HG02884 (cell line): ENCODE data around the gene CDR2L.

Experiments
- ATAC-seq: cut with Tn5 transposase; IDR thresholded peaks from one replicate; pipeline ENCODE4 v1.9.1; 2021; ENCODE audit warnings: mild to moderate bottlenecking, moderate library complexity; ENCODE audit not compliant: unreplicated experiment

Gene CDR2L

DNA sequence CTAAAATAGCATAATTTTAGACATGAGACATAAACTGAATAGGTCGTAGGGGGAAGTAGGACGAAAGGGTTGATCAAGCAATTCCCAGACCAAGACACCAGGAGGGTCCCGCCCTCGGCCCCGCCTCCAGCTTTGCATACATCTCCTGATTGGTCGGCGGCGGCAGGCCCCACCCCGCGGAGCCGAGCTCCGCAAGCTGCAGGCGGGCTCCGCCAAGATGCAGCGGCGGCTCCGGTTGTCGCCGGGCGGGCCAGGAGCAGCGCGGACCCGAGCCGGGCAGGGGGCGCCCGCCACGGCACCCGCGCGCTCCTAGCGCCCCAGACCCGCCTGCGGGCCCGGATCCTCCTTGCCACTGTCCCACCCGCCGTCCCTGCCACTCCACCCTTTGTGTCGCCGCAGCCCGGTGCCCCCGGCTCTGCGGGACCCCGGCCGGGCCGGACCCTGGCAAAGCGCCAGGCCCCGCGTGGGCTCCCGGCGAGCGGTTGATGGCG is at the start of gene CDR2L:
TSS of gene CDR2L (plus strand) at position 215 of the 491 bp plus-strand sequence. CDS start 412 bp downstream, outside the sequence.
- peak; percentile 89 for ATAC-seq

DNA sequence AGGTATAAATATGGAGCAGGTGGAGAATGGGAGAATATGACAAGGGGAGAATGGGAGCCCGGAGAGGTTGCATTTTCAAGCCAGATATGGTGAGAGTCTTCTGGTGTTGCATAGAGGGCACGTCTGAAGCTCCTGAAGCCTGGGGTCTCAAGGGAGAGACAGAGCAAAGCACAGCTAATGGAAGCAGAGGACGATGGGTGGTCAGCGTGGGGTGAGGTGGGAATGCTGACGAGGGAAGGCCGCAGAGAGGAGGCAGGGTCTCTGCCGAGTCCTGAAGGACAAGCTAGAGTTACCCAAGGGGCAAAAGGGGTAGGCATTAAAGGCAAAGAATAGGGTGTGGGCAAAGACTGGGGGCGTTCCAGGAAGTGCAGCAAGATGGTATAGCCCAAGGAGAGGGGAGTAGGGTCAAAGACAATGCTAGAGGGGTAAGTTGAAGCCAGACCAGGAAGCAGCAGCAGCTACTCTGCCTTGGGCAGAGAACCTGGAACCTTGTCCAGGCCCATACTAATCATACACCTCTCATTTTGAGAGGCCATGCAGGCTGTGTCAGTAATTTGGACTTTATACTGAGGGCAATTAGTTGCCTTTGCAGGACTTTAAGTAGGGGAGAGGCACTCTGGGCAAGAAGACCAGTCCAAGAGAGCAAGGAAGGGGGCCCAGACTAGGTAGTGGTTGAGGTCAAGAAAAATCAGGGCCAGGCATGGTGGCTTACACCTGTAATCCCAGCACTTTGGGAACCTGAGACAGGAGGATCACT is 49.1 kb upstream of the CDR2L start:
- ATAC-seq, result no peak

DNA sequence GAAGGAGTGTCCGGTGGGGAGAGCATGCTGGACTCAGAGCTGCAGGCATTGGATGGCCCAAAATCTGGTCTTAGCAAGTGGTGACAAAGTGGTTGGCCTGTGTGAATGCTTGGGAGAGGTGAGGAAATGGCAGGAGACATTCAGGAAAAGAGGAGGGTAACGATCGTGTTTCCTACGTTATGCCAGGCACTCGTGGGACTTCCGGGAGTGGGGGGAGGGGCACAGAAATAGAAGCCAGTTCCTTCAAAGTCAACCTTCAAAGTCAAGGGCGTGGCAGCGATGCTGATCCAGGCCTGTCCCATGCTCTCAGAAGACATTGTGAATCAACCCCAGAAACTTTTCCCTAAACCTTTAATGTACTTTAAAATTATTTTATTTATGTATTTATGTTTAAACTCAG is 47.9 kb upstream of the CDR2L start:
- no peak for ATAC-seq

DNA sequence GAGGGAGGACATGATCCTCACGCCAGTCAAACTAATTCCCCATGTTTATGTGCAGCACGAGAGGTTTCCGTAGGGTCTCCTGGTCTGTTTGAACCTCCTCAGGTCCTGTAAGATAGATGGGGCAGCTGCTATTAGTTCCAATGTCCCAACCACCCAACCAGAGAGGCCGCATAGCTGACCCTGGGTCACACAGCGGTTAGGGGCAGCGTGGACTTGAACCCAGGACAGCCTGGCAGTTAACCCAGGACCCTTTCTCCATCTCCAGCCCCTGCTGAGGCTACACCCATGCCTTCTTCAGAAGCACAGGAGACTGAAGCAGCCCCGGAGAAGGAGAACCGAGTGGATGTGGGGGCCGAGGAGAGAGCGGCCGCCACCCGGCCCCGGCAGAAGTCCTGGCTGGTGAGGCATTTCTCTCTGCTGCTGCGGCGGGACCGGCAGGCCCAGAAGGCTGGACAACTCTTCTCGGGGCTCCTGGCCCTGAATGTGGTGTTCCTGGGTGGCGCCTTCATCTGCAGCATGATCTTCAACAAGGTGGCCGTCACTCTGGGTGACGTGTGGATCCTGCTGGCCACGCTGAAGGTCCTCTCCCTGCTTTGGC is 46.2 kb upstream of the CDR2L start:
- no peak for ATAC-seq

DNA sequence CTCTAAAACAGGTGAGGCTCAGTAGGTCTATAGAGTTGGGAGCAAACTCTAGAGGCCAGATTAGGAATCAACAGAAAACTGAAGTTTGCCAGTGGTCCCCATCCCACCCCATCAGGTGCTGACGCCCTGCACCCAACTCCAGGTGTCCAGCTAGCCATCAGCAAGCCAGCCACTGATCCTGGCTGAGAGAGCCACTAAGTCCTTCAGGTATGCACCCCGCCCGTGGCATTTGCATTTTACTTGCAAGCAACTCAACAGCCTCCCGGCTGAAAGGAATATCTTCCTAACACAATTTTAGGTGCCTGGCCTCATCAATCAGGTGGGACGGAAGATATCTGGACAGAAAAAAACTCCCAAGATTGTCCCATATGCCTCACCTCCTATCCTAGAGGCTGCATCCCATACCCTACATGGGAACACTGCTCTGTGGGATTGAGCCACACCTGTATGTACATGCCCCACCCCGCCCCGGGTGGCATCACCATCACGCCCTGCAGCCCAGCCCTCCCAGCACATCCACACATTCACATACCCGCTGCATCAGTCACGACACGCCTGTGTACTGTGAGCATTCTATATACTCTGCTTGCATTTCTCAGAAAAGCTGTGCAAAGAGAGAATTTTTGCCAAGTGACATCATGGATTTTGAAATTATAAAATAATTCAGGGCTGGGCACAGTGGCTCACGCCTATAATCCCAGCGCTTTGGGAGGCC is 43.5 kb upstream of the CDR2L start:
- ATAC-seq, result no peak

DNA sequence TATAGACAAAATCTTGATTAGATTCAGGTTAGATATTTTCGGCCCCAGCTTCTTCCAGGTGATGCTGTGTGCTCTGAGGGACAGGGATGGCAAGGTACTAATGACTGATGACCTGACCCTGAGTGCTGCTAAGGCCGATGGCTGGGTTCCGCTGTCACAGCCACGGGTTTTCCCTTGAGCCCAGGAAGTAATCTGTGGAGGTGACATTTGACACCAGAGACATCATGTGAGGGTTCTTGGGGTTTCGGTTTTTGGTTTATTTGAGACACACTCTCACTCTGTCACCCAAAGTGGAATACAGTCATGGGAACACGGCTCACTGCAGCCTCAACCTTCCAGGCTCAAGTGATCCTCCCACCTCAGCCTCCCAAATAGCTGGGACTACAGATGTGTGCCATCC is 41.9 kb upstream of the CDR2L start:
- no peak for ATAC-seq

DNA sequence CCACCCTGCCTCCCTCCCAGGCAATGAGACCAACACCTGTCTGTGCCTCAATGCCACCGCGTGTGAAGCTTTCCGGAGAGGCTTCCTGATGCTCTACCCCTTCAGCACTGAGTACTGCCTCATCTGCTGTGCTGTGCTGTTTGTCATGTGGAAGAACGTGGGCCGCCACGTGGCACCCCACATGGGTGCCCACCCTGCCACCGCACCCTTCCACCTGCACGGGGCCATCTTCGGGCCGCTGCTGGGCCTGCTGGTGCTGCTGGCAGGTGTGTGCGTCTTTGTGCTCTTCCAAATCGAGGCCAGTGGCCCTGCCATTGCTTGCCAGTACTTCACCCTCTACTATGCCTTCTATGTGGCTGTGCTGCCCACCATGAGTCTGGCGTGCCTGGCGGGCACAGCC is 40.8 kb upstream of the CDR2L start:
- ATAC-seq, result no peak

DNA sequence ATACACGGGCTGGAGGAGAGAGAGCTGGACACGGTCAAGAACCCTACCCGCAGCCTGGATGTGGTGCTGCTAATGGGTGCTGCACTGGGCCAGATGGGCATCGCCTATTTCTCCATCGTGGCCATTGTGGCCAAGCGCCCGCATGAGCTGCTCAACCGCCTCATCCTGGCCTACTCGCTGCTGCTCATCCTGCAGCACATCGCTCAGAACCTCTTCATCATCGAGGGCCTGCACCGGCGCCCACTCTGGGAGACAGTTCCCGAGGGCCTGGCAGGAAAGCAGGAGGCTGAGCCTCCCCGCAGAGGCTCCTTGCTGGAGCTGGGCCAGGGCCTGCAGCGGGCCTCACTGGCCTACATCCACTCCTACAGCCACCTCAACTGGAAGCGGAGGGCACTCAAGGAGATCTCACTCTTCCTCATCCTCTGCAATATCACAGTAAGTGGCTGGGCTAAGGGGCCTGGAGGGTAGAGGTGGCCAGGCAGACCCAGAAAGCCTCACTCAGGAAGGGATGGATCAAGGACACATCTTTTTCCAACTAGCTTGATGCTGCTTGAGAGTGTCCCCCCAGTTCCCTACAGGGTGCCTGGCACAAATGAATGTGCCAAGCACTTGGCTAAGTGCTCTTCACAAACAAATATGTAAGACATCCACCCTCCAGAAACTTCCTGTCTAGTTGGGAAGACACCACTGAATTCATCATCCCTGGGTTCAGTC is 40.2 kb upstream of the CDR2L start:
- ATAC-seq, result no peak

DNA sequence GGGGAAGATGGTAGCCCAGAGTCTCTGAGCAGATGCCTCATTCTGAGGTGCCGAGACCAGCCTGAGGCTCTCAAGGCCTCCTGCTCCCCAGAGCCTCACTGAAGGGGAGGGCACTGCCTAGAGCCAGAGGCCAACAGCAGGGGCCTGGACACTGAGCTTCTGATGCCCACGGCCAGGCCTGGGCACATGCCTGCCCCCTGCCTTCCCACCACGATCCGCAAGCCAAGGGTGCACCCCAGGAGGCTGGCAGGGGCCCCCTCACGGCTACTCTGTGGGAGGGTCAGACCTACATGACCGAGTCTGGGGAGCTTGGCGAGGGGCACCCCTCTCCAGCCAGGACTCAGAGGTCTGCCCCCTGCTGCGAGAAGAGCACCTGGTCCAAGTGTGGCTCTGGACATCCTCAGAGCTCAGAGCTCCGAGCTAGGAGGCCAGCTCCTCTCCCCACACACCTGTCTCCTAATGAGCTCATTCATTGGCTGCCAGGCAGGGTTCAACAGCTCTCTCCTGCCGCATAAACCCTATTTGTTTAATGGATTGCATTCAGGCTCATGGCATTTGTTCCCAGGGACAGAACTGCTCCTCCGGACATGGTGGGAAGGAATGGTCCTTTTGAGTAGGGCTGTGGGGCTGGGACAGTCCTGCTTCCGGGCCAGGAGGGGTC is 37.8 kb upstream of the CDR2L start:
- ATAC-seq, result no peak

DNA sequence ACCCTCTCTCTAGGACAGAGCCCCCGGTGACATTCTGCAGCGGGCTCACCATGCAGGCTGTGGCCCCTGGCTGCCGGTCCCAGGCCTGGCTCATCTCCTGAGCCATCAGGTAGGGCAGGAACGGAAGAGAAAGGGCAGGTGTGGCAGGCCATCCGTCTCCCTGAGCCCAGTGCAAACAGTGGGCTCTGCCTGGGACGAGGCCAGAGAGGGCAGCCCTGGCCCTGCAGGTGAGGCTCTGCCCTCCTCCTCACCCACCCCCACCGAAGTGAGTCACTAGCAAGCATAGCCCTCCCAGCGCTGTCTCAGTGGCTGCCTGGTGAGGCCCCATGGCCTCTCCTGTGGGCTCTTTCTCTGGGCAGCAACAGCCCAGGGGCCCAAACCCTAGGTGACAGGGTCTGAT is 37.2 kb upstream of the CDR2L start:
- ATAC-seq, result no peak

DNA sequence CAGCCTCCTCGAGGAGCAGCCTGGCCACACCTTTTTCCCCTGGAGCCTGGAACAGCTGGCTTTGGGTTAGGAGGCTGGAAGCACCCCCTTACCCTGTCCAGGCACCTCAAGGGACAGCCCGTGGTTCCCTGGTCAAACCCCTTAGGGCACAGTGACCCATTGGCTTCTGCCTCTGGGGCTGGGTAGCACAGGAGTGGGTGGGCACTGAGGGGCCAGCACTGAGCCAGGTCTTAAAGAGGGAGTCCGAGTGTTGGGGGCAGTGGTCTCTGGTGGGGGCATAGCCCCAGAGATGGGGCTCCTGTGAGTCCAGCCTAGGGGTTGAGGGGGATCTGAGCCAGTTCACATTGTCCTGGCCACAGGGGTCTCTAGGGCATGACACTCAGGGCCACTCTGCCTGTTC is 36.4 kb upstream of the CDR2L start:
- ATAC-seq, result no peak

DNA sequence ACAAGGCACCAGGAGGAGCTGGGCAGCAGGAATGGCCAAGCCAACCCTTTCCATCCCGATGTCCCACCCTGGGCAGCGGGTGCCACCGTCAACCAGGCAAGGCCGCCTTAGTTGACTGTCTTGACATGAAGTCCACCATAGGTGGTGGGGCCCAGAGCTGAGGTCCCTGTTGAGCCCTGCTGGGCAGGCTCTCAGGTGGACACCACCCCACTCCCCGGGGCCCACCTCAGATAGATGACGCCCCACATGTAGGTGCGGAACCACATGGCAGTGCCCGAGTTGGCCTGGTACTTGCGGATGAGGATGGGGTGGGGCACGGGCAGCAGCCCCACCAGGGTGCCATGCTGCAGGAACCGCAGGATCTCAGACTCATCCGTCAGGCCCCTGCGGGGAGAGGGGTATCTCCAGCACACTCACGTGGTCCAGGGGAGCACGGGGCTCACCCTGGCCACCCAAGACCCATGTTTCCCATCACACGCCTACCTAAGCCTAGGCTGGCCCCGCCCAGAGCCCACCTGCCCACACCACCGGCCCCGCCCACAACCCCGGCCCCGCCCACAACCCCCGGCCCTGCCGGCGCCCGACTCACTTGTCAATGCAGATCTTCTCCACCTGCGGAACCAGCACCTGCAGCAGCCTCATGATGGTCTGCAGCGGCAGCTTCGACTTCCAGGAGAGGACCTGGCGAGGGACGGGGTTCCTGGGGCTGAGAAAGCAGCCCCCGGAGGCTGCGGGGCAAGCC is 35.6 kb upstream of the CDR2L start:
- ATAC-seq, result no peak

DNA sequence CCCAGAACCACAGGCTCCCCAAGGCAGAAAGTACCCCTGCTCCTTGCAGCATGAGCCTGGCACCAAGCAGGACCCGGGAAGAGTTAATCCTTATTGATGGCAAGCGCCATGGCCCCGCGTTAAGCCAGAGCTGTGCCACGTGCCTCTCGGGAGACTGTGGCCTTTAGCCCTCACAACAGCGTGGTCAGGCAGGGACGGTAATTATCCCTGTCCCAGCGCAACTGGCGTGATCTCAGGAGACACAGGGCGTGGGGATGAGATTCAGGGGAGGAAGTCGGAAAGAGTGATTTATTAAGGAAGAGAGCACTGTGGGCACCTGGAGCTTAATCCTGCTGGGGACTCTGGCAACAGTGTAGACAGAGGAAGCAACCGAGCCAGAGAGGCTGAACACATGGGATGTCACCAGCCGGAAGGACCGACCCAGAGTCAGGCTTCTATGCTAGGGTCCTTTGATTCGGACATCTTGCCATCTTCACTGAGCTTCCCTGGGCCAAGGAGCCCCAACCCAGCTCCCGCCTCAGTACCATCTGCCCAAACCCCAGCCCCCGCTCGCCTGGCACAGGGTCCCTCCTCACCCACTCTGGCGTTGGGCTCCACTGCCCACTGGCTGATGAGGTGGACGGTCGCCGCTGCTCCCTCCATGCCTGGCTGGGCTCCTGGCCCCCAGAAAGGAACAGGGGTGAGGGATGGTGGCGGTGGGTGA is 34.9 kb upstream of the CDR2L start:
- no peak for ATAC-seq

DNA sequence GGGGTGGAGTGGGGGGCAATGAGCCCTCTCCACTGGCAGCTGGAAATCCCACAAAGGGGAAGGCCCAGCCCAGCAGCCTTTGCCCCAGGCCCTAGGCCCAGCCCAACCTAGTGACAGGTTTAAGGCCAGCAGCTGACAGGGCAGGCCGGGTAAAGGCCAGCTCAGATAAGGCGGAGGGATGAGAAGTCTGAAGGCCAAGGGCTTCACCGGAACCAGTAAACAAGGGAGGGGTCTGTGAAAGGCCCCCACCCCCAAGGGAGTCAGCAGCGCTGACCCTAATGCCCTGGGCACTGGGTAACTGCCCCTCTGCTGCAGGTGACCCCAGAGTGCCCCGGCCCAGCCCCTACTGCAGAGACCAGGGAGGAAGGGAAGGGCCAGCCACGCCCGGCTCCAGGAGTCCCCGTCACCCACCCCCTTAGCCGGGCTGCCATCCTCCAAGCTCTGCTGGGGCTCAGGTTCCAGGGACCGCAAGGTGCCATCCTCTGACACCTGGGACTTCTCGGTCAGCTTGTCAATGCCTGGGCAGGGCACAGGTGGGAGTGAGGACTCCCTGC is 34.2 kb upstream of the CDR2L start:
- ATAC-seq, result no peak

DNA sequence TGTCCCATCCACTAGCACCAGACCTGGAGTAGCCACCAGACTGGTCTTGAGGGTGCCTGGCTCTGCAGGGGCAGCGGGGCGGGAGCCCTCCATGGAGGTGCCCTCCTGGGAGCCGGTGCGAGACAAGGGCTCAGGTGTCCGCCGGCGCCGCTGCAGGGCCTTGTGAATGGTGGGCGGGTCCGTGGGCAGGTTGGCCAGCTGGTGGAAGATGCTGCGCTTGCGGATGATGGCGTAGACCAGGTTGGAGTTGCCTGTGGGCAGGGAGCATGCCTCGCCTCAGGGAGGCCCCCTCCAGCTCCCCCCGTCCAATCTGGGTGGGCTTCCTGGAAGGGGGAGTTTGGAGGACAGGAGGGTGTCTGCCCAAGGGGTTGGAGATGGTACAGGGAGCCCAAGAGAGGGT is 33.3 kb upstream of the CDR2L start:
- no peak for ATAC-seq

DNA sequence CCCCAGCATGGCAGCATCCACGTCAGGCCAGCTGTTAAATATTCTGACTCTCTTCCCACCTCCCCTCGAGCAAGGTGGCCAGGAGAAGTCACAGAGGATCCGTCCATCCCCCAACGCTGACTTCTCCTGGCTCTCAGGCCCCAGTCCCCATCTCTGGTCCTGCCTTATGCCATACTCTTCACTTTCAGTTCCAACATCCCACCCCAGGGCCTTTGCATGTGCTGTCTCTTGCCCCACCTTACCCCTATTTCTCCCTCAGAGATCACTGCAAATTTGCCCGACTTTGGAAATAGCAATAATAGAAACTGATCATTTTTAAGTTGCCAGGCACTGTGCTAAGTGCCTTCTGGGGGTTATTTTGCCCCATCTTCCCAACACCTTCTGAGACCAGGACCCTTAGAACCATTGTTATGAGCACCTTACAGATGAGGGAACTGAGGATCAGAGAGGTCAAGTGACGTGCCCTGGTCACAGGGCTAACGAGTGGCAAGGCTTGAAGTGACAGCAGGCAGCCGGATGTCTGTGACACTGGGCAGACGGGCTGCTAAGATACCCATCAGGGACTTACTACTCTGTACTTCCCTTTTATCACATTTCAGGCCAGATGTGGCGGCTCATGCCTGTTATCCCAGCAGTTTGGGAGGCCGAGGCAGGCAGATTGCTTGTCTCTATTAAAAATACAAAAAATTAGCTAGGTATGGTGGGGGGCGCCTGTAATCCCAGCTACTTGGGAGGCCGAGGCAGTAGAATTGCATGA is 32.6 kb upstream of the CDR2L start:
- no peak for ATAC-seq

DNA sequence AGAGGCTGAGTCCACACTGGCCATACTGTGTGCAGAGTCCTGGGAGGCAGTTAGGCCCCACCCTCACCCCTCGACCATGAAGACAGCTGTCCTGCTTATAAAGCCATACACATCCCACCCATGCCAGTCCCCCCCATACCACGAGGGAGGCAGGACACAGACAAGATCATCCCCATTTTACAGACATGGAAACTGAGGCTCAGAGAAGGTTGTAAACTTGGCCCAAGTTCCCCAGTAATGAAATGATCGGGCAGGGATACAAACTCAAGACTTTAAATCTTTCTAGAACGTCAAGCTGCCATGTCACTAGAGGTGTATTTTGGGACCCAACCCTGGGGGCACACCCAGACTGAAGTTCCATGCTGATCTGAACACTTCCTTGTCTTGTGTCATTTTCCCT is 31.3 kb upstream of the CDR2L start:
- ATAC-seq, result no peak

DNA sequence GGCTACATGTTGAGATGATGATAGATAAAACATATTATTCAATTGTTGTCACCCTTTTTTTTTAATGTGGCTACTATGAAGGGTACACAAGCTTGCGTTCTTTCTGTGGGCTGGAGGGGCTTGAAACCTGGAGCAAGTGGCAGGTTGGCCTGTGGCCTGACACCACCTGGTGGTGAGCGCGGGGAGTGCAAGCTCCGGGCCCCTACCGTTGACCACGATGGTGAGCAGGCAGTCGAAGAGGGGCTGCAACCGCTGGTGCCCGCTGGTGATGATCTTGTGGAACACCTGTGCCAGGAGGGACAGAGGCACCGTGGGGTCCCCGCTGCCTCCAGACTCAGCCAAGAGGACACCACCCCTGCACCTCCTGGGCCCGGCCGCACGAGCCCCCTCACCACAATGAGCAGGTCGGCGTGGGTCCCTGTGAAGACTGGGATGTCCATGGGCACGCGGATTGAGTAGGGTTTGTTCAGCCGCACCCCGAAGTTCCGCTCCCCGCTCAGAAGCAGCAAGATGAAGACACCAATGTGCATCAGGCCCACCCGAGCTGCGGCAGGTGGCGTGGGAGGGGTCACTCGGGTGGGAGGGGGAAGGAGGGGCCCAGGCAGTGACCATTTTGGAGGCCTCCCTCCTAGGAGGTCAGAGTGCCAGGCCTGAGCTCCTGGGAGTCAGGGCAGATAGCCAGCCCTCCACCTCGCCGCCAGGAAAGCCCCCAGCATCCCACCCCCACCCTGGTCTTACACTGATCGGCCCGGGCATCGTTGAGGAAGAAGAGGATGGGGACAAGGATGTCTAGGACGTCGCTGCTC is 29.3 kb upstream of the CDR2L start:
- ATAC-seq, result no peak
